Fibroblast of skin of left biceps (primary cell): ENCODE measurements around the gene GCSH.

Experiments used
- DNase-seq, 2 experiments: peaks; one replicate each; pipeline ENCODE4 v3.0.0-alpha.2; 2013; ENCODE audit warnings: low read depth in 2 of 2

The GCSH gene

DNA sequence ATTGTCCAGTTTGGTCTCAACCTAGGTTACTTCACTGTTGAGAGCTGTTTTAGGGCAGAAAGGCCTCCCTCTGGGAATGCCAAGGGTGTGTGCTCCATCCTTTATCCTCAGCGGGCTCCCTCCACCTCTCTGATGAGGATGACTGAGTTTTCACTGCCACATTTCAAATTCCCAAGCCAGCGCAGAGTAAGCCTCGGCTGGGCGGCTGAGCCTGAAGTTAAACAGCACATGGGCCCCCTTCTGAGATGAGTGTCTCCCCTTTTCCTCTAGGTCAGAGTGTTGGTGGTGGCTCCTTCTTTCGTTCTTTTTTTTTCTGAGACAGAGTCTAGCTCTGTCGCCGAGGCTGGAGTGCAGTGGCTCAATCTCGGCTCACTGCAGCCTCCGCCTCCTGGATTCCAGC is 5.5 kb upstream of the GCSH start:
- no peak for DNase-seq

DNA sequence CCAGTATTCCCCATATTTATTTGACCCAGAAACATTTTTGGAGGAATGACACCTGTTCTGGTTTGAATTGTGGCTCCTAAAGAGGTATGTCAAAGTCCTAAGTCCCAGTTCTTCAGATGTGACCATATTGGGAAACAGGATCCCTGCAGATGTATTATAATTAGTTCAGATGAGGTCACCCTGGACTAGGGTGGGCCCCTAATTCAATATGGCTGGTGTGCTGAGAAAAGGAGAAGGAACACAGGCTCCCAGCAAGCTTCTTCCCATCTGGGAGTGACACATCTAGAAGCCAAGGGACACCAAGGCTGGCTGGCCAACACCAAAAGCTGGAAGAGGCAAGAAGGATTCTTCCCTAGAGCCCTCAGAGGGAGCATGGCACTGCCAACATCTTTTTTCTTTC is 3.8 kb upstream of the GCSH start:
- DNase-seq: no peak

DNA sequence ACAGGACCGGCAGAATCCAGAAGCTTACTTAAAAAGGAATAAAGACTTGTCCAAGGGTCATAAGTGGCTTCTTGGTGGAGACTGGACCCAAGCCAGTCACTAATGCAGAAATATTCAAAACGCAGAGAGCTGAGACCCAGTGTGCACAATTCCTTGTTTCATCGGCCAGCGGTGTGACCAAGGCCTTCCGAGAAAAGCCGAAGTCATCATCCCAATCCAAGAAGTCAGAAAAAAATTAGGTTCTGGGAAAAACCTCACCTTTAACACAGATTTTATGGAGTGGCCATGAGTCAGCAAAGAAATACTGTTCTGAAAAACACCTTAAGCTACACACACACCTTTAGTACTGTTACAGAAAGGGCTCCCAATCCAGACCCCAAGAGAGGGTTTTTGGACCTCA is 1.0 kb upstream of the GCSH start:
- DNase-seq: no peak

DNA sequence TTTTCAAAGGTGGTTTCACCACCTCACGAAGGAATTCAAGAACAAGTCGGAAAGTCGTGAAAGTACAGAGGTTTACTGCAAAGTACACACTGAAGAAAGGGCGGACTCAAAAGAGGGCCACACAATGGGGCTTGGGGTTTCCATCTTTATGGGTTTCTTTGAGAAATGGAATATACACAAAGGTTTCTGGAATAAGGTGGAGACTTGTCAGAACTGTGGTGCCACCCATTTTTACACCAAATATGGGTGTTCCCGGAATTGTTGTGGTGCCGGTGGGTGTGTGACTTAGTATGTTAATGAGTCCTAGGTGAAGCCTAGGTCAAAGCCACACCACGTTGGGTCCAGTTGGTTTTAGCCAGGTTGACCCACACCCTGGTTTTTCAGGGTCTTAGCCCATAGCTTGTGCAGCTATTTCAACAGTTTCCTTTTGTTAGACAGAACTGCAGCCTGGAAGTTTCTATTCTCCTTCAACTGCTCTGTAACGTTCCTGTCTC is 567 bp upstream of the GCSH start:
- DNase-seq: no peak

DNA sequence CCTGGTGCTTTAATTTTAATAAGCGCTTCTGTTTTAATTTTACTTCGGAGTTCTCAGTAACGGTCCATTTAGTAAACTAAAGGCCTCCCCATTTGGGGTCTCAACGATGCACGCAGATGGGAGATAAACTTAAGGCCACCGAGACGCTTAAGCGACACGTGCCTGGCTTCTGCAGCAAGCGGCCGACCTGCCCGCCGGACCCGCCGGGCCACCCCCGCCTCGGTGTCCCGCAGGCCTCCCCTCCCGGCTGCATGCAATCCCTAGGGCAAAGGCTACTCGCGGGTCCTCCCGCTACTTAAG is 592 bp downstream of the GCSH start:
- DNase-seq: no peak

DNA sequence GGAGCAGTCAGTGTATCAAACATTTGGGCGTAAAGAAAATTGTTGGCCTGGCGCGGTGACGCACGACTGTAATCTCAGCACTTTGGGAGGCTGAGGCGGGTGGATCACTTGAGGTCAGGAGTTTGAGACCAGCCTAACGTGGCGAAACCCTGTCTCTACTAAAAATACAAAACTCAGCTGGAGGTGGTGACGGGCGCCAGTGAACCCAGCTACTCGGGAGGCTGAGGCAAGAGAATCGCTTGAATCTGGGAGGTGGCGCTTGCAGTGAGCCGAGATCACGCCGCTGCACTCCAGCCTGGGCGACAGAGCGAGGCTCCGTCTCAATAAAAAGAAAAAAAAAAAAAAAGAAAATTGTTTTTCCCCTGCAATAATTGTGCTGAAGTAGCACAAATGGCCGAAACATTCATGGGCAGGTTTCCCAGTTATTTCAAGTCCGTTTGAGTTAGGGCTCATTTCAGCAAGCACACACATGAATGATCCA is 1.4 kb downstream of the GCSH start:
- DNase-seq: no peak

GRCh38 chr16:81088836-81089235 is 7.4 kb downstream of the GCSH start:
- DNase-seq: no peak

- no peak for DNase-seq
Measured at GRCh38 chr16:81081014-81081413, 15.2 kb downstream of the GCSH start.

- DNase-seq: no peak
Measured at GRCh38 chr16:81080233-81080632, 16.0 kb downstream of the GCSH start.

GRCh38 chr16:81077076-81077940 is 18.9 kb downstream of the GCSH start, which contains the start of gene C16orf46:
C16orf46 (minus strand) TSS chr16:81077238; CDS start chr16:81063955, 13,283 bp downstream.
- peak; percentile 81 to 84 for DNase-seq

GRCh38 chr16:81076566-81077075 is 19.6 kb downstream of the GCSH start:
- DNase-seq: peak; percentile 37 to 55

GRCh38 chr16:81073560-81074330 is 22.4 kb downstream of the GCSH start:
- DNase-seq: no peak

DNA sequence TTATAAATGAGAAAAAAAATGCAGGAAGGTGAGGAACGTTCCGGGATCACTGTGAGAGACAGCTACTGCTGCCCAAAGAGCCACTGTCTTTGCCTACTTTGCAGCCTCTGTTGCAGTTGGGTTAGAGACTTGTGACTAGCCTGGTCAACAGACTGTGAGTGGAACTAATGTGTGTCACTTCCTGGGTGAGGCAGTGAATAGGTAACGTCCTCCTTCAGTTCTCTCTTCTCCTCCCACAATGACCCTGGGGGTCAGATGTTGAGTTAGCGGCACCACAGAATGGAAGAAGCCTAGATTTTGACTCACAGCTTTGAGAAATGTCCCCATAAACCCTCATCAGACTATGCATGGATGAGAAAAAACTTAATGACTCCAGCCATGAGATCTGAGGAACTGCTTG is 24.4 kb downstream of the GCSH start:
- no peak for DNase-seq

GRCh38 chr16:81070979-81071378 is 25.2 kb downstream of the GCSH start:
- no peak for DNase-seq

- no peak for DNase-seq
Measured at GRCh38 chr16:81069063-81069462, 27.1 kb downstream of the GCSH start.

GRCh38 chr16:81067166-81067565 is 29.0 kb downstream of the GCSH start:
- no peak for DNase-seq

GRCh38 chr16:81066681-81067080 is 29.5 kb downstream of the GCSH start:
- no peak for DNase-seq

GRCh38 chr16:81061871-81062608 is 34.2 kb downstream of the GCSH start:
- DNase-seq: no peak

GRCh38 chr16:81061307-81061640 is 34.9 kb downstream of the GCSH start:
- no peak for DNase-seq

DNA sequence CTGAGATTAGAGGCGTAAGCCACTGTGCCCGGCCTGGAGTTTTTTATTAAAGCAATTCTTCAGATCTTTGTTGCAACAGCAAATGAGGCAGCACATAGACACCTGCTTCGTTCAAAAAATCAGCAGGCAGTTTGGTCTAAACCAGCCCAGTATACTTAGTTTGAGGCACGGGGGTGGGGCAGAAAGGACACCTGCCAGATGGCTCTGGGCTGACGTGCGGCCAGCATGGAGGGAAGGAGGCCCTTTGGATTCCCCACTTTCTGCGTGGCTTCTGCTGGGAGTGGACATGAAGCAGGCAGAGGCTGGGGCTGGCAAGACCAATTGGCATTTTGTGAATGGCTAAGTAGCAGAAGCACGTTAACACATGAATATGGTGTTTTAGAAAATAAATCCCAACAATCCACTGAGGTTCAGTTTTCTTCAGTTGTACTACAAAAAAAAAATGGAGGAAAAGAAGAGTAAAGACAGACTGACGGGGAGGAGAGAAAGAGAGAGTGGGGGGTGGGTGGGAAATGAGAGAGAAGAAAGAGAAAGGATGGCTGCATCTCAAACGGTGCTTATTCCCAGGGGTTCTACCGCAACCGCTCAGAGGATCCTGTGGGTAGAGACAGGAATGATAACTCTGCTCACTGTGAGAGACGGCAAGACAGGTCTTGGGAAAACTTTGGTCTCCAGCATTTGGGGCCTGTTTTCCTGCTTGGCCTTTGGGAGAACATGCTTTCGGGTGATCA is 35.5 kb downstream of the GCSH start:
- DNase-seq: no peak

- DNase-seq: no peak
Measured at GRCh38 chr16:81053761-81054160, 42.4 kb downstream of the GCSH start.
